Hepatocyte (in vitro differentiated cells): Measurements from ENCODE around the gene TCOF1. TPM values are rescaled to one million over a fixed set of nuclear protein-coding genes. Genes with fewer than 3 reads are reported as not detected.

Experiments used
- DNase-seq: peaks from one replicate; pipeline ENCODE4 v3.0.0-alpha.2; 2016; ENCODE audit warnings: low spot score
- H2AFZ ChIP-seq: fragments of 200-600 bp; sonication (generic); 2 replicates; pipeline ENCODE4 v1.6.0; 2016; ENCODE audit warnings: antibody characterized with exemption, mild to moderate bottlenecking
- H3K27ac ChIP-seq: fragments of 200-600 bp; sonication (generic); 2 replicates; pipeline ENCODE4 v1.5.1; 2016; ENCODE audit warnings: mild to moderate bottlenecking
- H3K27me3 ChIP-seq: fragments of 200-600 bp; sonication (generic); 2 replicates; pipeline ENCODE4 v1.6.1; 2016
- H3K36me3 ChIP-seq: fragments of 200-600 bp; sonication (generic); replicated peaks from 2 replicates; pipeline ENCODE4 v1.5.1; 2016; ENCODE audit warnings: low read depth; ENCODE audit not compliant: insufficient read depth
- H3K4me1 ChIP-seq: fragments of 200-600 bp; sonication (generic); 2 replicates; pipeline ENCODE4 v1.5.1; 2016; ENCODE audit warnings: mild to moderate bottlenecking, moderate library complexity; ENCODE audit not compliant: insufficient read depth
- H3K4me2 ChIP-seq: fragments of 200-600 bp; sonication (generic); 2 replicates; pipeline ENCODE4 v1.6.0; 2016
- H3K4me3 ChIP-seq: fragments of 200-600 bp; sonication (generic); 2 replicates; pipeline ENCODE4 v1.5.1; 2016; ENCODE audit warnings: mild to moderate bottlenecking
- H3K79me2 ChIP-seq: fragments of 200-600 bp; sonication (generic); 2 replicates; pipeline ENCODE4 v1.6.0; 2017; ENCODE audit warnings: mild to moderate bottlenecking
- H3K9me2 ChIP-seq: fragments of 200-600 bp; sonication (generic); replicated peaks from 2 replicates; pipeline ENCODE4 v1.6.0; 2017; ENCODE audit warnings: mild to moderate bottlenecking; ENCODE audit not compliant: insufficient read depth
- H3K9me3 ChIP-seq: fragments of 200-600 bp; sonication (generic); 2 replicates; pipeline ENCODE4 v1.5.1; 2016; ENCODE audit warnings: low read depth, mild to moderate bottlenecking
- H4K20me1 ChIP-seq: fragments of 200-600 bp; sonication (generic); 2 replicates; pipeline ENCODE4 v1.6.0; 2016; ENCODE audit warnings: mild to moderate bottlenecking; ENCODE audit not compliant: insufficient read depth, poor library complexity, severe bottlenecking
- CTCF ChIP-seq: fragments of 200-600 bp; sonication (generic); IDR thresholded peaks from 2 replicates; pipeline ENCODE4 v1.5.1; 2016; ENCODE audit warnings: antibody characterized with exemption, mild to moderate bottlenecking; ENCODE audit not compliant: poor library complexity
- EZH2 ChIP-seq: fragments of 200-600 bp; sonication (generic); IDR thresholded peaks from 2 replicates; pipeline ENCODE4 v1.6.1; 2016; ENCODE audit warnings: antibody characterized with exemption, mild to moderate bottlenecking, borderline replicate concordance
- EZH2phosphoT487 ChIP-seq: fragments of 200-600 bp; sonication (generic); IDR thresholded peaks from one replicate; pipeline ENCODE4 v1.6.1; 2018; ENCODE audit warnings: antibody characterized with exemption, mild to moderate bottlenecking, low read depth, moderate library complexity; ENCODE audit not compliant: unreplicated experiment, severe bottlenecking
- WGBS: methylation state at CpG from one replicate; pipeline ENCODE4 v1.1.6; 2016; ENCODE audit warnings: low lambda C conversion rate; ENCODE audit errors: missing lambda C conversion rate; 5-methylcytosine and 5-hydroxymethylcytosine counted together
- polyA plus RNA-seq: library from polyadenylated mRNA; unstranded; fragments of >200 nt; fragmentation: Nextera tagmentation; extraction: Ambion mirVana; gene quantifications from 2 replicates; pipeline ENCODE4 v1.2.1, GENCODE V29; 2016
- total RNA-seq: library from RNA; depleted of rRNA; stranded (reverse); fragments of >200 nt; gene quantifications from 2 replicates; pipeline ENCODE4 v1.2.3, GENCODE V29; 2014

TCOF1 gene
- total and polyA plus RNA-seq, 2 experiments from 2014 or later, result 19.9 to 24.0 TPM

- Histone ChIP-seq H2AFZ (no peak overlapping the region), H3K4me3 (no peak overlapping the region), H3K9me3 (no peaks in the 10 kb centered on the region), H3K27me3 (no peaks in the 10 kb centered on the region), H3K4me1 (peaks cover 20% of the 10 kb centered on the region), H3K9me2 (no peaks in the 10 kb centered on the region), H3K79me2 (no peaks in the 10 kb centered on the region), H3K36me3 (no peaks in the 10 kb centered on the region), H3K27ac (peak overlapping the region; percentile 21), H4K20me1 (no peaks in the 10 kb centered on the region), H3K4me2 (no peak overlapping the region)
- WGBS, result 81% methylated on average over 6 of the region's 6 CpGs
- TF ChIP-seq EZH2, result no peak
- TF ChIP-seq EZH2phosphoT487, result no peak
- TF ChIP-seq CTCF, result no peak
- DNase-seq, result no peak
Measured at GRCh38 chr5:150313921-150314716, 43.4 kb upstream of the TCOF1 start.

GRCh38 chr5:150315245-150315644 is 42.3 kb upstream of the TCOF1 start:
- Histone ChIP-seq H2AFZ (no peak overlapping the region), H3K27me3 (no peaks in the 10 kb centered on the region), H3K9me3 (no peaks in the 10 kb centered on the region), H3K4me3 (no peak overlapping the region), H3K4me1 (peaks cover 30% of the 10 kb centered on the region), H3K27ac (no peak overlapping the region), H3K36me3 (no peaks in the 10 kb centered on the region), H3K79me2 (no peaks in the 10 kb centered on the region), H3K4me2 (no peak overlapping the region), H3K9me2 (no peaks in the 10 kb centered on the region), H4K20me1 (no peaks in the 10 kb centered on the region)
- no peak for DNase-seq
- no peak for TF ChIP-seq EZH2
- 93% methylated on average over 4 of the region's 4 CpGs for WGBS

- Histone ChIP-seq H3K4me1 (peaks cover 36% of the 10 kb centered on the region), H3K9me3 (no peaks in the 10 kb centered on the region), H3K9me2 (no peaks in the 10 kb centered on the region), H2AFZ (no peak overlapping the region), H3K79me2 (no peaks in the 10 kb centered on the region), H3K27me3 (no peaks in the 10 kb centered on the region), H4K20me1 (no peaks in the 10 kb centered on the region), H3K36me3 (no peaks in the 10 kb centered on the region), H3K27ac (peak overlapping the region; percentile 85), H3K4me3 (no peak overlapping the region), H3K4me2 (no peak overlapping the region)
- no peak for DNase-seq
- WGBS, result 75% methylated on average over 3 of the region's 3 CpGs
- TF ChIP-seq CTCF, result no peak
- TF ChIP-seq EZH2, result no peak
- no peak for TF ChIP-seq EZH2phosphoT487
Measured at GRCh38 chr5:150316320-150316719, 41.2 kb upstream of the TCOF1 start.

- Histone ChIP-seq H3K4me1 (peaks cover 36% of the 10 kb centered on the region), H3K4me2 (no peak overlapping the region), H4K20me1 (no peaks in the 10 kb centered on the region), H3K9me2 (no peaks in the 10 kb centered on the region), H3K27ac (peak overlapping the region; percentile 85), H3K9me3 (no peaks in the 10 kb centered on the region), H3K27me3 (no peaks in the 10 kb centered on the region), H3K79me2 (no peaks in the 10 kb centered on the region), H3K36me3 (no peaks in the 10 kb centered on the region), H3K4me3 (no peak overlapping the region), H2AFZ (no peak overlapping the region)
- 49% methylated on average over 11 of the region's 11 CpGs for WGBS
- peak; percentile 83 for DNase-seq
- no peak for TF ChIP-seq EZH2
- TF ChIP-seq CTCF, result no peak
- TF ChIP-seq EZH2phosphoT487, result no peak
Measured at GRCh38 chr5:150317048-150318003, 40.2 kb upstream of the TCOF1 start.
